Stimulated activated CD4-positive, alpha-beta T cell treated with anti-CD3 and anti-CD28 coated beads, Interleukin-15, amount 100 ng/mL, for 24 hours (primary cell): ENCODE results near the gene ATP6V1B1.

Experiments used
- DNase-seq: peaks from one replicate; pipeline ENCODE4 v3.0.0-alpha.2; 2020

The ATP6V1B1 gene

DNA sequence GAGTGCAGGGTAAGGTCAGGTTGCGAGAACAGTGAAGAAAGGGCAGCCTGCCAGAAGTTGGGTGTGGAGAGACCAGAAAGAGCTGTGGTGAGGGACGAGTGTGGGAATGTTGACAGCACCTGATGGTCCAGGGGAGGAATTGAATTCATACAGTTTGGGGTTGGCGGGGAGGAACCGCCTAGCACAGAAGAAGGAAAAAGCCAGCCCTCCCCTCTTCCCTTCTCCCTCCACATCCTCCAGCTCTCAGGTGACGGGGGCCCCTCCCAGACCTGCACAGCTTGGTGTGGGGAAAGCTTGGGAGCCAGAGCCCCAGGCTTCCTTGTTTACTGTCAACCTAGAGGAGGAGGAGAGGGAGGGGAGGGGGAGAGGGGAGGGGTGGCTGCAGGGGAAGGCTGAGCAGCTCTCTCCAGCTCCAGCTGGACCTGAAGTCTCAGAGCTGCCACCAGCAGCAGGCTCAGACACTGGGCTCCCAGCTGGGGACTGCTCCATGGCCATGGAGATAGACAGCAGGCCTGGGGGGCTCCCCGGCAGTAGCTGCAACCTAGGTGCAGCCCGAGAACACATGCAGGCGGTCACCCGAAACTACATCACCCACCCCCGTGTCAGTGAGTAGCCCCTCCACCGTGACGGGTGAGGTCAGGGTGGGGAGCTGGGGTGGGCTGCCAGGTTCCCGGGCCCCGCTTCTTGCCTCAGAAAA, at the start of gene ATP6V1B1:
TSS of gene ATP6V1B1 (plus strand) at position 433 of the 697 bp plus-strand sequence. CDS start at position 488, 55 bp downstream.
- no peak for DNase-seq

DNA sequence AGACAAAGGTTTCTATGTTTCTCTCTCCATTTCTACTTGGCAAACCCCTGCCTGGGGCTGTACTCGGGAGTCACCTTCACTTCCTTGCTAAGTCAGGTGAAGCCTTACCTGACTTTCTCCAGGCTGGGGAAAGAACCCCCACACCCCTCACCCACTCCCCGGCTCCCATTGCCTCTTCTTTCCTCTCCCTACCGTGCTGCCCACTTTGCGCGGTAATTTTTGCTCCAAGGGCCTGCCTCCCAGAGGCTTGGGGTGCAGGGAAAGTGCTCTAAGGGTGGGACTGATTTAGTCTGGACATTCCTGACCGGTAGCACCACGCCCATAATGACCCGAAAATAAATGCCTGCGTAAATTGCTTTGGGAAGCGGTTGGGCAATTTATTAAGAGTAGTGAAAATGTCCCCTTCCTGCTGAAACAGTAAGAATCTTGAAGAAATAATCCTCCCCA, 49.1 kb upstream of the ATP6V1B1 start:
- DNase-seq = no peak

DNA sequence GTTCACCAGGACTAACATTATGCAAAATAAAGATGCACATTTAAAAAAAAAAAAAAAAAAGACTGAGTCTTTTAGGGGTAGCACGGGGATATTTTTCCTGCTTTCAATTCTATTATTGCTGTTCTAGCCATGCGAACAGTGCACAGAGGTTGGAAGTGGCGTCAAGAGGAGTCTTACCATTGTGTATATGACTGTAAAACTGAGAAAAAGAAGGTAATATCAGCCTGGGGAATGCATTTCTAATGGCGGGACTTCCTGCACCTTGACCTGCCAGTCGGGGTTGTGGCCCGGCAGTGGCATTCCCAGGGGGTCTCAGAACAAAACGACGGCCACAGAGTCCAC, 48.5 kb upstream of the ATP6V1B1 start:
- no peak for DNase-seq

DNA sequence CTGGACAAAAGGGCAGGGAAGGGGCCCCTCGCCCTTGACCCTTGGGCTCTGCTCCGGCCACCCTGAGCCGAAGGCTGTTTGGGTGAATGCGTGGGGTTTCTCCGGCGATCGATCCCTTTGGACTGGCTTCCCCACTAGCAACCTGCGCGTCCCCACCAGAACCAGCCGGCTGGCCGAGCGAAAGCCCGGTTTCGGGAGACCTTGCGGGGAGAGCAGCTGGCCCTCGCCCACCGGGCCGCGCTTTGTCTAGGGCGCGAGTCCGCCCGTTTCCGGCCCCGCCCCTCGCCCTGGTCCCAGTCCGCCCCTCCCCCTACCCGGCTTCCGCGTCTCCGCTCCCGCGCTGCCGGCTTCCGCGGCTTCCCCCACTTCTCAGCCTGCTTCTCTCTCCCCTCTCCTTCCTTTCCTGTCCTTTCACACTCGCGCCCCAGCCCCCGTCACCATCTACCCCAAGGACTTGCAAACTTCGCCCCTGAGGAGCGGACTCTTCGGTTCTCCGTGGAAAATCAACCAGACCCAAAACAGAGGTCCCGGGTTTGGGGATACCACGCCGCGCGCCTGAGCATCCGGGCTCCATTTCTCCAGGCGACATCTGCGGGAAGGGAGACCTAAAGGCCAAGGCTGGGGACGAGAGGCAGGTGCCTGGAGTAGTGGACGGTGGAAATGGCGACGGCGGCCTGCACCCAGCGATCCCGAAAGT, 48.0 kb upstream of the ATP6V1B1 start:
- DNase-seq = peak; percentile 80

DNA sequence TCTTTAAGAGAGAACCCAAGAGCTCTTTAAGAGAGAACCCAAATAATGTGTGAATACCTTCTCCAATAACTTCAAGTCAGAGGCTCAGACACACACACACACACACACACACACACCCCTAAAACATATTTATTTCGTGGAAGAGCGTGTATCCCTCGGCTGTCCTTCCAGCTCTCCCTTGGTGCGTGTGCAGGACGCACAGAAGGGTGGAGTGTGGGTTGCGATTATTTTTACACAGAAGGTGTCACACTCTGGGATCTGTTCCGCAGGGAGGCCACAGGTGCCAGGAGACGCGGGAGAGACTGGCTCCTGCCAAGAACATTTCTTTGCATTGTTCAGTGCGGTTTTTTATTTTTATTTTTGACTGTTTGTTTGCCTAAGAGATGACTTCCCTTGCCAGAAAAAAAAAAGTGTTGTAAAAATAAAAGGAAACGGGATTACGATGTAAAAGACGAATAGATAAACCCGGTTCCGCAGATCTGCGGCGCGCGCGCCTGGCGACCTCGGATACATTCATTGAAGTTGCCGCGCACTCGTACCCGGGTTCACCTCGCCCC, 47.3 kb upstream of the ATP6V1B1 start:
- no peak for DNase-seq

DNA sequence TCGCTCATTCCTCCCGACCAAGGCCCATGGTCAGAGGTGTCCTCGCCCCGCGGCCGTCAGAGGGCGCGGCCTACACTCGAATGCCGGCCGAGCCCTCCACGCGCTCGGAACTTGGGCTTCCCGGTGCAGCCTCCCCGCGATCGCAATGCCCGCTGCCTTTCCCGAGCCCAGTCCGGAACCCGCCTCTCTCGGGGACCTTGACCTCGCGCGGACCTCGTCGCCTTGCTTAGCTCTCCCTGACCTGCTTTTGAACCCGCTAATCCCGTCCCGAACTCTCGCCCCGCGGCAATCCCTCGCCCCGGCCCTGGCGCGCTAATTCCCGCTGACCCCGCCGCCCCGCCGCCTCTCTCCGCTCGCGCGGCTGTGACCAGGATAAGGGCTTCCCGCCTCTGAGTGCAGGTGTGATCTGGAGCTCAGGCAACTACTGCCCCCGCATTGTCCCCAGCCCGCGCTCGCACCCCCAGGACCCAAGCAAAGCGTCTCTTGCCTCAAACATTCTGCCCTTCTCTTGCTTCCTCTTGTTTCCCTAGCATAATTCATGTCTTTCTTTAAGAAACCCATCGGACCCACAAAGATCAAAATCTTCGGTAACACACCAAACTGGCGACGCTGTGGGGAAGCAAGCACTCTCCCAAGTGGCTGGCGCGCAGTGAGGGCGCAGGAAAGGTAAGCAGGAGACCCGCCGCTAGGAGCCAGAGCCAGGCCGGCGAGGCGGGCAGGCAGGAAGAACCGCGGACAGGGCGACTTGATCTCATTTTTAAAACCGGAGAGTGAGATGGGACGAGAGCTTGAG, 46.6 kb upstream of the ATP6V1B1 start:
- no peak for DNase-seq

DNA sequence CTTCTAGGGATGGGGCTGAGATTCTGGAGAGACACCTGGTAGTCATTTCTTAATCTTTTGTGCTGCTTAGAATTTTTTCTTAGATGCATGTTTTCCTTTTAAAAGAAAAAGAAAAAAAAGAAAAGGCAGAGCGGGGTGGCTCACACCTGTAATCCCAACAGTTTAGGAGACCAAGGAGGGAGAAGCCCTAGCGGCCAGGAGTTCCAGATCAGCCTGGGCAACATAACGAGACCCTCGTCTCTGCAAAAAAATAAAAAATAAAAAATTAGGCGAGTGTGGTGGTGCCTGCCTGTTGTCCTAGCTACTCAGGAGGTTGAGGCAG, 46.0 kb upstream of the ATP6V1B1 start:
- no peak for DNase-seq

DNA sequence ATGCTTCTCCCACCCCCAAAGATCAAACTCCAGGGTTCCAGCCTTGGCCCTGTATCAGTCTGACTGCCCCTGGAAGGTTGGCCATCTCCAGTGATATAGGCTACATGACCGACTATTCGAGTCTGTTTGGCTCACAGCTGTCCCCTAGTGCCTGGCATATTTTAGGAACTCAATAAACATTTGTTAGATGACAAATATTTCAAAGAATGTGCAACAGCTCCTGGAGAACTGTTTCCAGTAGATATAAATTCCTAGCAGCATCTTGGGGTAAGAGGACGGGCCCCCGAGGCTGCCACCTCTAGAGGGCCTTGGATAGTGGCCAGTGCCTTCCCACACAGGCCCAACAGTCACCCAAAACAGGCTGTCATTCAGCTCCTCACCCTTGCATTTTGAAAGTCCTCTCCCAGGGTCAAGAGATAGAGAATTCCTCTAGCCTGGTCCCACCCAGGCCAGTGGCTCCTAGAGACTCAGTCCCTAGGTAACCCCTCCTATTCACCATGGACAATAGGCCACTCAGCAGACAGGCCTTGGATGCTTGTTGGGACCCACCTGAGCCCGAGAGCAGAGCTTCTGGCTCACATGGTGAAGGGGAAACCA, 45.1 kb upstream of the ATP6V1B1 start:
- DNase-seq = no peak

DNA sequence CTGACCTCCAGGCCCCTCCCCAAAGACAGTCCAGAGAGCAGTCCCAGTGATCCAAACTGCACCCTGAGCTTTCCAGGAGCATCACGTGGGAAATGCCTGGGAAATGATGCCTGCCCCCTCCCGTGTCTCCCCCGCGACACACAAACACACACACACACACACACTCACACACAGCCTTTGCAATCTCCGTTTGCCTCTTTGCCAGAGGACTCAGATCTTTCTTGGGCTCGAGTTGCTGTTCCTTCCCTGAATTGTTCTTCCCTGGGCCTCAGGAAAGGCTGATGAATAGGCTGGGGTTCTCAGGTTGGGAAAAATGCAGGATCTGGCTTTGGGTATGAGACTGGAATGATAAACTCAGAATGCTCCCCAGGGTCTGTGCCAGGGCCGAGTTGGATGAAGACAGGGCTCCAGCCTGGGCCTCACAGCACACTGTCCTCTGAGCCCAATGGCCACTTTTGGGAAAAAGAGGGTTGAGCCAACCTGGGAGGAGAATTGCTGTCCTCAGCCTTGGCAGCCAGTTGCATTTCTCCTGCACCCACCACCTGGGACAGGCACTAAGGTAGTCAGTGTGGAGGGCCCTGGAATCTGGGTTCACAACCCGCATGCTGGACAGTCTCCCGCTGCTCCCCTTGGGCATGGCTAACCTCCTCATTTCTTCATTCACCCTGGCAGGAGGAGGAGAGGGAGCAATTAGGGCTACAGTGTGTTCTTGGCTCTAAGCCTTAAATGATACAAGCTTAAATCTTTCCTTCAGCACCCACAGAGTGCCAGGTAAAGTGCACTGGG, 43.9 kb upstream of the ATP6V1B1 start:
- no peak for DNase-seq

DNA sequence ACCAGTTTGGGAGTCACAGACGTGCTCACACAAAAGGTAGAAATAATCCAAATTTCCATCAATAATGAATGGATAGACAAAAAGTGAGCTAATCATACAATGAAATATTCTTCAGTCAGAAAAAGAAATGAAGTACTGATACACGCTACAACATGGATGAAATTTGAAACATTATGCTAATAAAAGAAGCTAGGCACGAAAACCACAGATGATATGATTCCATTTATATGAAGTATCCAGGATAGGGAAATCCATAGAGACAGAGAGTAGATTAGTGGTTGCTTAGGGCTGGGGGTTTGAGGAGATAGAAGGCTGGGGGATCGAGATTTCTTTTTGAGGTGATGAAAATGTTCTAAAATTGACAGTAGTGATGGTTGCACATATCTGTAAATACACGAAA, 43.0 kb upstream of the ATP6V1B1 start:
- DNase-seq = no peak

DNA sequence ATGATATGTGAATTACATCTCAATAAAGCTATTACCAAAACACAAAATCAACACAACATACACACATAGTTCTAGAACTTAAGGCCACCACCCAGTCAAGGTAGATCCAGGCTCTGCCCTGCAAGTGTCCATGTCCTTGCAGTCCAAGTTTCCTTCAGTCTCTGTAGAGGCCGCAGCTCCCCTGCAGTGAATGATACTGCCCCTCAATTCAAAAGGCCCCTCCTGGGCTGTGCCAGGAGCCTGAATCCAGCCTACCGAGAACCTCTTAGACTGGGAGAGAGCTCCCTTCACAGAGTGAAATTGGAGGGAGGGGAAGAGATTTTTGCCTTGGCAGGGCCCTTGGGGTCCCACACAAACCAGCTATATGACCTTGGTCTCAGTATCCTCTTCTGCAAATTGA, 42.5 kb upstream of the ATP6V1B1 start:
- DNase-seq = no peak

DNA sequence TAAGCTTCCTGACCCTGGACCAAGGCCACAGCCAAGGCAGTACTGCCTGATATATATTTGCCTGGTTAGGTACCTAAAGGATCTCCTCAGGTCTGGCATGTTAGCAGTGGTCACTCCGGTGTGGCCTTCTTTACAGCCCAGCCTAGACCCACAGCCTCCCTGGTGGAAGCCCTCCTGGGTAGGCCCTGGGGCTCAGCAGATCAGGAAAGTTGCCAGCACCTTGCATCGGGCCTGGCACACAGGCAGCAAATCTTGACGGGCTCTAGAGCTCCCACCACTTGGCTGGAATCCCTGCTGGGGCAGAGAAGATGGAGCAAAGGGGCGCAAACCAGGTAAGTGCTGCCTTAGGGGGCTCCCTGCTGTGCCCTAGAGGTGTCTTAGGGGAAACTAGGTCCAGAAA, 40.9 kb upstream of the ATP6V1B1 start:
- DNase-seq = no peak

DNA sequence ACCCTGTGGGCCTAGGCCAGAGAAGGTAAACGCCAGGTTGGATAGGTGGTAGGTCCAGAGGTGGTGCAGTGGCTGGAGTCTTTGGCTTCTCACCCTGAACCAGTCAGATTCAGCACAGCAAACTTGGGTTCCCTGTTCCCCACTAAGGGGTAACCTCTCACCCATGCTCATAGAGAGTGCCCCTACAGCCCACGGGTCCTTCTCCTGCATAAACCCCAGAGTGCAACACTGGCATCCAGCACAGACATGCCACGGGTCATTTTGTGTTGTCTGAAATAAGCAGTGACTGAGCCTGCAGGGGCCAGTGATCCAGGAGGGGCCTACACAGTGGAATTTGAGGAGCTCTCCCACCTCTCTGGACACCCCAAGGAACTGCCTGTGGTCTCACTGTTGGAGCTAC, 40.5 kb upstream of the ATP6V1B1 start:
- DNase-seq = no peak

DNA sequence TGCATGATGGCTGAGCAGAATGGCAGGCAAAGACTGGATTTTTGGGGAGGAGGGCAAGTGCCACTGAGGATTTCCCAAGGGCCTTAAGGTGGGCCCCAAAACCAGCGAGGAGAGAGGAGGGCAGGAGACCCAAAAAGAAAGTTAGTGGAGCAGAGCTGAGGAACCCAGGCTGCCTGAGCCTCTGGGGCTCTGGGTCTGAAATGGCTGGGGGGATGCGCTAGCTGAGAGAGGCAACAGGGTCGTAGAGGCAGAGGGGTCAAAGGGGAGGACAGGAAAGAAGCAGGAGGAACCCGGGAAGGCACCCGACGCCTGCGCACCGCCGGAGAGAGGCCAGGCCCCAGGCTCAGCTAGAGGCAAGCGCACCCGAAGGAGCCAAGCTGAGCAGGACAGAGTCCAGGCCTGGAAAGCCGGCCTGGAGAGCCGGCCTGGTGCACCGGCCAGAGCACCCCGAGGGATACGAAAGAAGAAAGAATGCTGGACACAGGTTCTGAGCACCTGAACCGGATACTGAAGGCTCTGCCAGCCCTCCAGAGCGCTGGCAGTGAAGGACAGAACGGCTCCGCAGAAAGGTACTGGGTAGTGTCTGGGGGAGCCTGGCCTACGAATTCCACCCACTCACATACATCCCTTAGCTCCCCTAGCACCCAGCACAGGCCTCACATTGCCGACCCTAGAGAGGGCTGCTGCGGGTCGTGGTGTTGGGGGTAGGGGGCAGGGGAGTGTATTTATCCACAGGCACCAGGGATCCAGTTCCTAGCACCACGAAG, 39.5 kb upstream of the ATP6V1B1 start:
- no peak for DNase-seq

DNA sequence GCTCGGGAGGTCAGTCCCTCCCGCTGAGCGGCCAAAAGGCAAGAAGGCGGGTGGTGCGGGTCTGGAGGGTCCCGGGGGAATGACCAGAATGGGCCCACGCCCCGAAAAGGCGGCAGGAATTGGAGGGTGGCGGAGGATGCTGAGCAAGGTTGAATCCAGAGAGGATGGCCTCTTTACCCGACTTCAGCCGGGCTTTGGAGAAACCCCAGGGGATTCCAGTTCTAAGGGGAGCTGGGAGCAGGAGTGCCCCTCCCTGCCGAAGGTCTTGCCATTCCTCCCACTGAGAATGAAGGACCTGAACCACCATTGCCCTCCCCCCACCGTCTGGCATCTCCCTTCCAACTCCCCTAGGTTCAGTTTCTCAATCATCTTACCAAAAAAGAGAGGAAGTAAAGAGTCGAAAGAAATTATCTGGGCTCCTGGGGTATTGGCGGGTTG, 38.9 kb upstream of the ATP6V1B1 start:
- no peak for DNase-seq

DNA sequence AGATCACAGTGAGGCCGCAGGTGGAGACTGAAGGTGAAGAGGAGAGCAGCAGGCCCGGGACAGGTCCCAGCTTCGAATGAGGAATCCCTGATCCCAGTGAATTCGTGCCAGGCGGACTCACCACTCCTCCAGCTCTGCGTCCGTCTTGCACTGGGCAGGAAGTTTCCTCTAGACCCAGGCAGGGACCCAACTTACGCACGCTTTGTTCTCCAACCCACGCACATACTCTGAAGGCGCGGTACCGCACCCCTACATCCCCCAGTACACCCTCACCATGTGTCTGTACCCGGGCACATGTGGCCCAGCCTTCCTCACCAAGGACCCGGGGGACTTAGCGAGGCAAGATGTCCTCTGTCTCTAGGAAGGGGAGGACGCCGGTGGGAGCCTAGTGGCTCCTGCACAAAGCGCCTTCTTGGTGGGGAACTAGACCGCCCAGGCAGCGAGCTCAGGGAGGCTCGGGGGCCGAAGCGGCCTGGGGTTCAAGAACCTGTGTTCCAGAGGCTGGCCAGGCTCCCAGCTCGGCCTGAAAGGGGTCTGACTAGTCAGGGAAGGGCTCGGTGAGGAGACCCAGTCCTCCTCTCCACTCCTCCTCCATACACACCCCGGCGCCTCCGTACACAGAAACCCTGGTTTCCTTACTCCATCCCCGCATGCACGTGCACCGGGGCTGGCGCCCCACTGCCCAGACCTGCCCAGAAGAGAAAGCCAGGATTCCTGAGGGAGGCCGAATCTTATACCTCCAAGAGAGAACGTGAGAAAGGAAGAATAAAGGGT, 38.3 kb upstream of the ATP6V1B1 start:
- no peak for DNase-seq

DNA sequence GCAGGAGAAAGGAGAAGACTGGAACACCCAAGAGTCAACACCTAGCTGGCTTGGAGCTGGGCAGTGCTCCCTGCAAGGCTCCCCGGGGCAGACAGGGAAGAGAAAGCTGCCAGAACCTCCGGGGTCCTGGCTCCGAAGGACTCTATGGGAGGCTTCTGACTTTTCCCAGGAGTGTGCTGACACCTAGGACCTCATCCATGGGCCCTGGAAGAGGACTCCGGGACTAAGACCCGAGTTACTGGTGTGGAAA, 37.8 kb upstream of the ATP6V1B1 start:
- no peak for DNase-seq

DNA sequence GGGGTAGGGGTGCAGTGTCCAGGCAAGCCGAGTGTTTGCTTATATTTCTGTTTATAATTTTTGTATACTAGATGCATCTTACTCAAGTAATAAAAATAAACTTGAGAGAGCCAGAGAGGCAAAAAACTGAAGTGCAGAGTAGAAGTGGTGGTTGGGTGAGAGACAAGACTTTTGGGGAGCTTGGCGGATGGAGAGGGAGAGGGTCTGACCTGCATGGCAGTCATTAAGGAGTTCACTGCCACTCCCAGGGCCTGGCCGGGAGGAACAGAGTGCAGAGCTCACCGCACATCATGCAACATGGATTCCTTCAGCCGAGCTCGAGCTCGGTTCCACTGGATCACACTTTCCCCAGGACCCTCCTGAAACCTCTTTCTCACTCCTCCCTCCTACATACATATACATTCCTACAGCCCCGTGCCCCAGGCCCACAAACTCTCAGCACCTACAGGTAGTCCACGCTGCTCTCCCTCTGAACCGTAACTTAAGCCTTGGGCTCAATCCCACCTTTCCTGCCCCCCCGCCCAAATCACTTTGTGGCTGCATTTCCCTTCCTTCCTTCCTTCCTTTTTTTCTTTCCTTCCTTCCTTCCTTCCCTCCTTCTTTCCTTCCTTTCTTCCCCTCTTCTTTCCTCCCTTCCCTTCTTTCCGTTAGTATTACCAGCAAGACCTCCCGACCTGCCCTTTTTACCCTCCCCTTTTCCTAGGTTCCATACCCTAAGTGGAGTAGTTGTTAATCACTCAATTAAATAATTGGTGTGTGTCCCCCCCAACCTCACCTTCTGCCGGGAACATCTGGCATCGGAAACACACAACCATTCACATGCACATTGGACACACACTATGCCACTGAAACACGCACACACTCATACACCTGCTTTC, 37.1 kb upstream of the ATP6V1B1 start:
- DNase-seq = no peak

DNA sequence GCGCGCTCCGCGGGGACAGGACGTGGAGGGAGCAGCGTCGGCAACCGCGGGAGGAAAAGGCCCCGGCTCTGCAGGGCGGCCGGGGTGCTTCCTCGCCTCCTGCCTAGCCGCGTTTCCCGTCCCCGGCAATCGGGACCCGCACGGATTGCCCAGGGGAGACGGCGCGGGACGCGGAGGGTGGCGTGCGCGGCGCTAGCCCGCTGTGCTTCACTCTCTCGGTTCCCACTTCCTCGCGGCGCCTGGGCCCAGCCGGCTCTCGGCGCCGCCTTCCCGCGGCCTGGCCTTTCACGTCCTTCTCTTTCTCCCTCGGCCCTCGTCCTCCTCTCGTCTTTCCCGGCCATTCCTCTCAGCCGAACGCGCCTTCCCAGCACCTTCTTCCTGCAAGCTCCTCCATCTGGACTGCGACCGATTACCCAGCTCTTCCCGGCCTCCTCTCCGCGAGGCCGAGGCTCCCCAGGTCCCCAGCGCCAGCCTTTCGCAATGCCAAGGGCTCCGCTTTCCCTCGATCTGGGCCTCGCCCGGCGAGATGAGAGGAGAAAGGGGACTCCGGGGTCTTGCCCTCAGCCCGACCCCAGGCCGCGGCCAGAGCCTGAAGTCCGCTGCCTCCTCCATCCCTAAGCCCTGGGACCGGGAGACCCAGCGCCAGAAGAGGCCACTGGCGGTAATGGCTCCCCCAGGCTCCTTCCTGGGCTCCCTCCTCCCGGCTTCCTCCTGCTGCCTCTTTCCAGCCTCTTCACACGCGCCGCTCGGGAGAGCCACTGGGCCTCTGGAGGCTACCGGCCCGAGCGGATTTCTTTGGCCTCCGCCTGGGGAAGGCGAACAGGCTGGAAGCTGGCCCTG, 34.3 kb upstream of the ATP6V1B1 start:
- no peak for DNase-seq
